Erythroblast (primary cell): ENCODE results near the gene MEX3B.

Source experiments
- DNase-seq, 2 experiments: peaks; one replicate each; lab custom pipeline; 2025; lab: John Stamatoyannopoulos, UW
- GATA1 ChIP-seq: IDR thresholded peaks from 2 replicates; pipeline ENCODE4 v1.6.1; 2011; ENCODE audit warnings: low read depth, mild to moderate bottlenecking, control low read depth, low read length, moderate library complexity
- POLR2A ChIP-seq: IDR thresholded peaks from 2 replicates; pipeline ENCODE4 v1.6.1; 2011; ENCODE audit warnings: mild to moderate bottlenecking, low read length

MEX3B gene

DNA sequence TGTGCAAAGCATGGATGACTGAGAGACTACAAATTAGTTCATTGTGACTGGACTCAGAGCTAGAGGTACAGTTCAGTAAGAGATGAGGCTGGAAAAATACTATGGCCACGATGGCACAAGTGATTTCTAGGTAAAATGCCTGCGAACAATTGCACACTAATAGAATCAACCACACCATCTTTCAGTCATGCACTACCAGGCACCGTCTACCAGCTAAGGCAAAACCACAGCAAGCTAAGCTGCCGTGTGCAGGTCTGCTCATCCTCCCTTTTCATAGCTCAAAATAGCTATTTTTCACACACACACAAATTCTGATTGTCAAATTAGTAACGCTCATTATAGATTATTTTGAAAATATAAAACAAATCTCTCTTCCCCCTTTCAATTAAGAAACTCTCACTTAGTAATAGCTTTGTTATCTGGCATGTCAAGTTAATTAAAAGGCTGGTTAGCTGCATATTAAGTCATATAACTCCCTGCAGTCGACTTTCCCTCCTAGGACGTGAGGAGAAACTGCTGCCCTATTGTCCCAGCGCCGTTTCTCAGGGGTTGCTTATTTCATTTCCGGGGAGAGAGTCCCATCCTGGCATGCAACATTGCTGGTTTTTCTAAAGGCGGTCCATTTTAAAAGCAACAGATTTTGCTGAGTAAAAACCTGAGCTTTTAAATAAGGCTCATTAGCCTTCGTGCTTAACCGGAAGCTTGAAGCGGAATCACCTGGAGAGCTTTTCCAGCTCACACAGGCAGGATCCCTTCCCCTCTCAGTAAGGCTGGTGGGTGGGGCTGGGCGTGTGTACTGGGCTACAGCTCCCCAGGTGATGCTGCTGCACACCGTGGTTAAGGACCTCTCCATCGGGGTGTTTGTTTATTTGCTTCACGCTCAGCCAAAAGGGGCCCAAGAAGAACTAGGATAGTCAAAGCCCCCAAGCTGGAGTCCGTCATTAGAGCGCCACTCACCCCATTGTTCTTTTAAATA is 16.9 kb upstream of the MEX3B start:
- TF ChIP-seq POLR2A = no peak
- TF ChIP-seq GATA1 = no peak
- no peak for DNase-seq

GRCh38 chr15:82060817-82061216 is 15.0 kb upstream of the MEX3B start:
- DNase-seq = no peak
- TF ChIP-seq GATA1 (no peak), POLR2A (no peak)

GRCh38 chr15:82058517-82059204 is 12.8 kb upstream of the MEX3B start:
- TF ChIP-seq GATA1 (no peak), POLR2A (no peak)
- no peak for DNase-seq

GRCh38 chr15:82058026-82058425 is 12.2 kb upstream of the MEX3B start:
- DNase-seq = no peak
- TF ChIP-seq POLR2A (no peak), GATA1 (no peak)

DNA sequence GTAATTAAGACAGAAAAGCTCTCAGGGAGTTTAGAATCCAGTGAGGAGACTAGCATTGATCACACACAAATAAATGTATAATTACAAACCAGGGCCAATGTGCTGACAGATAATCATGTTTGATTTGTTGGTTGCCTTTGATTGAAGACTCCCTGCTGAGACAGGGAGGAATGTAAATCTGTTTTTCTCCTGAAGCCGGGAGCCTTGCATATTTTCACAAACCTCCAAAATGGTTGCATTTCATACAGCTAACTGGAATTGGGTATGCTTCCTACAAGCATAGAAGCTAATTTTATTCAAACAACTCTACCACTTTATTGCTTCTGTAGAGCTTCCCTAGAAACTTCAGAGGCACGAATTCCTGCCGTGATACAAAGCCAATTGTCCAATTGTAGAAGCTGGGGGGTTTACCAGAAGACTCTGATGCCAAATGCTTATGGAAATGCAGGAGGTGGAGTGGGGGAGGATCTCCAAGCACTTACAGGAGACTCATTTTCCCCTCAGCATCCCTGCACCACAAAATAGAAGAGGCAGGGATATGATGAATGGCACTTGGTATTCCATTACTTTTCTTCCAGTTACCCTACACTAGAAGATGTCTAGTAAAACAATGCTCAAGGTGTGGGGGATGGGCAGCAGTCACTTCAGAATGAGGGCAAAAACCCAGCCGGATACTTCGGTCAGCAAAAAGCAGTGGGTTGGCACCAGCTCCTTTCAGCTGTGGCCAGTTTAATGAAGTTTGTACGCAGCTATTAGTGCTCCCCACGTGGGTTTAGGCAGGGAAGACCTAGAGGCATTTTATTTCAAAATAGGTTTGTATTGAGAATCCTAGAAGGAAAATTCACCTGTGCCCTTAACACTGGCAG is 11.4 kb upstream of the MEX3B start:
- TF ChIP-seq POLR2A (no peak), GATA1 (no peak)
- no peak for DNase-seq

GRCh38 chr15:82052751-82053150 is 6.9 kb upstream of the MEX3B start:
- TF ChIP-seq GATA1 (no peak), POLR2A (no peak)

GRCh38 chr15:82051664-82052063 is 5.8 kb upstream of the MEX3B start:
- DNase-seq = no peak
- TF ChIP-seq GATA1 = no peak
- no peak for TF ChIP-seq POLR2A

More at GRCh38 chr15:82052751-82053150, 6.9 kb upstream of the MEX3B start:
- no peak for DNase-seq

DNA sequence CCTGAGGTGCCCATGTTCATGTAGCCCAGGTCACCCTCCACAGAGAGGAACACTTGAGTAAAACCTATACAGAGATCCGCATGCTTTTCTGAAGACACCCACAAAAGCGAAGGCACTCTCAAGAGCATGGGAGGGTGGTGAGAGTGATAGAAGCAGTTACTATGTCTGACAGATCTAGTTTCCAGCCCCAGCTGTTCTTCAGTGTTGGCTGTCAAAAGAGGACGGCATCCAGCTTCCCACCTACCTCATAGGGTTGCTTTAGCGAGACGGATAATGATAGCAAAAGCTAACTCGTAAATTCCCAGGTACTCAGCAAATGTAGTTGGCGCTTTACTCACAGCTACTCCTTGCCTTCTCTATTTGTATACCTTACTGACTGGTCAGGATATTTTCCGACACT is 3.0 kb upstream of the MEX3B start:
- DNase-seq = no peak
- TF ChIP-seq GATA1 (no peak), POLR2A (no peak)

DNA sequence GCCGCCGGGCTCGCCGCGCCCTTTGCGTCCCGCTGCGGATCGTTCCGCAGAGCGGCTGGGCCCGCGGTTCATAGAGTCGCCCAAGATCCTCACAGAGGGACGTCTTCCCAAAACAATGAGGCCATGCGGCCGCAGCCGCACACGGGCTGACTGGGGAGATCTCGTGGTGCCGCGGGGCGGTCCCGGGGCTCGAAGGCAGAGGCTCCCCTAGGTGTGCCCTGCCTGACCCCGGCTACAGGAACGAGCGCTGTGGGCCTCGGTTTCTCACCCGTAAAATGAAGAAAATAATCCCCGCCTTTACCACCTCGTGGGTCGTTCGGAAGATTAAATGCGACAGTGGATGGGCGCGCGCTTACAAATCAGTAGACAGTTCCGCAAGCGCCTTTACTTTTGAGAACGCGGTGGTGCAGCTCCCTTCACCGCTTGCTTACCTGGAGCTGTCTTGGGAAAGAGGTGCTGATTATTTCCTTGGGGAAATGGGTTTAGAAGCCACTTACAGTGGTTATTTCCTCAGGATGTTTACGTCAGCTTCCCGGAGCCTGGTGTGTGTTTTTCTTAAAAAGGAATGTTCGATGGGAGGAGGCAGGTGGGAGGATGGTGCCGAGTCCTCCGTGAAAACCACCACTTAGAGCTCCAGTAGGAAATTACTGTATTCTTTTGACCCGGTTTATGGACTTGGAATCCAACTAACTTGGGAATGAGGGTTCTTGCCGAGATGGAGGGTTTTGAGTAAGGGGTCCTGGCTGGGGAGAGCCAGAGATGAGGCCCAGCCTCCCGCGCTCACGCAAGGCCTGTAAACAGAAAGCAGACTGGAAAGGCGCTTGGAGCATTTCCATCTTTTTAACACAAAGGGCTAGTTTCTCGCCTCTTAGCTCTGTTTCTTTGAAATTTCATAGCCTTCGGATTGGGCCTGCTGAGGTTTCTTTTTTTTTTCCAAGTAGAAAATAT is 1.9 kb upstream of the MEX3B start:
- no peak for DNase-seq
- TF ChIP-seq GATA1 = no peak
- TF ChIP-seq POLR2A = no peak

- peak; percentile 92 to 95 for DNase-seq
- TF ChIP-seq POLR2A = peak; percentile 90
- no peak for TF ChIP-seq GATA1
Measured at GRCh38 chr15:82046666-82047452, 1.0 kb upstream of the MEX3B start.

GRCh38 chr15:82045179-82045891 is 483 bp downstream of the MEX3B start:
- TF ChIP-seq POLR2A (no peak), GATA1 (no peak)
- DNase-seq = peak; percentile 61
